ENCODE results near the gene SLC2A10. TPM values are rescaled to one million over a fixed set of nuclear protein-coding genes. Genes with fewer than 3 reads are reported as not detected.

SLC2A10 gene
- total RNA-seq, 1 donor from 2014 or later = 19.4 TPM

DNA sequence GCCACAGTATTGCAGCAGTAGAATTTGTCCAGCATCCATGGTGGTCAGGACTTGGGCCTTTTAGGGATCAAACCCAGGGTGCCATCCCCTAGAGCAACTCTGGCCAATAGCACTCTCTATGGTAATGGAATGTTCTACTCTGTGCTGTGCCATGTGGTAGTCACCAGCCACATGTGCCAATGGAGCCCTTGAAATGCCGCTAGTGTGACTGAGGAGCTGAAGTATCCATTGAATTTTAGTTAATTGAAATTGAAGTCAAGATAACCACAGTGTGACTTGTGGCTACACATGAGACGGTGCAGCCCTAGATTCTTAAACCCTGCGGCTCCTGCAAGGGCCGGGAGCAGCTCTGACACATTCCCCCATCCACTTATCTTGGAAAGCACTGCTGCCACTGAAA lies 54.6 kb downstream of the SLC2A10 start:
- no peak for TF ChIP-seq CTCF (IDR thresholded peaks at IDR 0.05; ENCODE audit: unreplicated experiment)
- no peaks in the 10 kb centered on the region for H3K36me3 Mint-ChIP-seq (ENCODE audit: low read depth, unreplicated experiment)
- no peak overlapping the region for H3K4me3 Mint-ChIP-seq (ENCODE audit: unreplicated experiment)
- no peaks in the 10 kb centered on the region for H3K9me3 Mint-ChIP-seq (ENCODE audit: unreplicated experiment)
- DNase-seq (ENCODE audit: low spot score) = no peak
- H3K4me1 Mint-ChIP-seq (ENCODE audit: unreplicated experiment) = no peaks in the 10 kb centered on the region
- H3K27me3 Mint-ChIP-seq (ENCODE audit: unreplicated experiment) = peaks cover 6% of the 10 kb centered on the region
- H3K27ac Mint-ChIP-seq (ENCODE audit: unreplicated experiment) = no peak overlapping the region

DNA sequence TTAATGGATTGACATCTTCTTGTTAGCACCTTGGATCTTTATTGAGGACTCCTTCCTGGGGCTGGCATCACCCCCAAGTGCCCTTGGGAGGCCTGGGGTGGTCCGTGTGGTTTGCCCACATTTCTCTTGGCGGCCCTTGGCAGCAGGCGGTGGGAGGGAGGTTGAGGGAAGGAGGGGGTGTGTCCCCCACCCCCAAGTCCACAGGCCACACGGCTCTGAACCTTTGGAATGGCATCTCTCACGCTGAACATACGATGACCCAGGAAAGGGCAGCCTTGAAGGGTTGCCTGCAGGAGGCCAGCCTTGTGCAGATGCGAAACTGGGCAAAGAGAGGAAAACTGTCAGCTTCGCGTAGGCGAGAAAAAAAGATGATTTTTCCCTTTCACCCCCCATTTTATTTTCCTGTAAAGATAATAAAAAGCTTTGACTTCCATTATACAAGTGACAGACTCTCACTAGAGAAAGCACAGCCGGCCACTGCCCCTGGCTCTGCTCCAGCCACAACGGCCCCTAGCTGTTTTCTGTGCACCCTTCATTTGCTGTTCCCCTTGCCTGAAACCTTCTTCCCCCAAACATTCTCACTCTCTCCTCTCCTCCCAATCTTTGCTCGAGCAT lies 56.2 kb downstream of the SLC2A10 start:
- no peak for TF ChIP-seq CTCF (IDR thresholded peaks at IDR 0.05; ENCODE audit: unreplicated experiment)
- Mint-ChIP-seq H3K27me3 (ENCODE audit: unreplicated experiment) (peaks cover 7% of the 10 kb centered on the region), H3K36me3 (ENCODE audit: low read depth, unreplicated experiment) (no peaks in the 10 kb centered on the region), H3K4me3 (ENCODE audit: unreplicated experiment) (no peak overlapping the region), H3K9me3 (ENCODE audit: unreplicated experiment) (no peaks in the 10 kb centered on the region), H3K27ac (ENCODE audit: unreplicated experiment) (no peak overlapping the region), H3K4me1 (ENCODE audit: unreplicated experiment) (no peaks in the 10 kb centered on the region)
- no peak for DNase-seq (ENCODE audit: low spot score)

DNA sequence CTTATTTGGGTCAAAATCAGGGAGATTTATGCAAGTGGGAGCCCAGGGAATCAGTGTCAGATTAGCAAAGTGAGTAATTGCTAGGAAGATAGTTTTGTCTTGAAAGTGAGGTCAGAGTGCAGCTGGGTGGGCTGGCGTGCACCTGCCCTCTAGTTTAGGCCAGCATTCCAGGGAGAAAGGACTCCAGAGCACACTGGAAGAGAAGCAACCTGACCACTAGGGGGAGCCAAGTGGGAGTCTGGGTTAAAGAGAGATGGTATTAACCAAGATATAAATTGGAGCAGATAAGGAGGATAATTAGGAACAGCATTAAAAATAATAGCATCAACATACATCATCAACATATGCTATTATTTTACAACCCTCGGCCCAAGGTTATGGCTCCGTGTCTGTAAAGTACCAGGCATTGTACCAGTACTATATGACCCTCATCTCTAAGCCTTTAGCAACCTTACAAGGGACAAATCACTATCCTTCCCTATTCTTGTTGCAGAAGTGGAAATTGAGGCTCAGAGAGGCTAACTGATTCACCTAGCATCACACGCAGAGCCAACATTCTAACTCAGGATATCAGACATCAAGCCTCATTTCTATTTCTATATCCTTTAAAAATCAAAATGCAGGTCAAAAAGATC lies 57.8 kb downstream of the SLC2A10 start:
- peaks cover 9% of the 10 kb centered on the region for H3K27me3 Mint-ChIP-seq (ENCODE audit: unreplicated experiment)

GRCh38 chr20:46770330-46771194 lies 61.1 kb downstream of the SLC2A10 start:
- H3K27me3 Mint-ChIP-seq (ENCODE audit: unreplicated experiment) = peaks cover 6% of the 10 kb centered on the region
- no peak for DNase-seq (ENCODE audit: low spot score)

More for the DNA sequence above, 57.8 kb downstream of the SLC2A10 start:
- H3K36me3 Mint-ChIP-seq (ENCODE audit: low read depth, unreplicated experiment) = no peaks in the 10 kb centered on the region
- no peak overlapping the region for H3K4me3 Mint-ChIP-seq (ENCODE audit: unreplicated experiment)
- peak; percentile 53 for DNase-seq (ENCODE audit: low spot score)
- H3K27ac Mint-ChIP-seq (ENCODE audit: unreplicated experiment) = no peak overlapping the region
- no peaks in the 10 kb centered on the region for H3K9me3 Mint-ChIP-seq (ENCODE audit: unreplicated experiment)
- TF ChIP-seq CTCF (IDR thresholded peaks at IDR 0.05; ENCODE audit: unreplicated experiment) = peak; percentile 88
- H3K4me1 Mint-ChIP-seq (ENCODE audit: unreplicated experiment) = no peaks in the 10 kb centered on the region

More at GRCh38 chr20:46770330-46771194, 61.1 kb downstream of the SLC2A10 start:
- TF ChIP-seq CTCF (IDR thresholded peaks at IDR 0.05; ENCODE audit: unreplicated experiment) = no peak
- no peaks in the 10 kb centered on the region for H3K36me3 Mint-ChIP-seq (ENCODE audit: low read depth, unreplicated experiment)
- no peak overlapping the region for H3K4me3 Mint-ChIP-seq (ENCODE audit: unreplicated experiment)
- no peaks in the 10 kb centered on the region for H3K9me3 Mint-ChIP-seq (ENCODE audit: unreplicated experiment)
- H3K4me1 Mint-ChIP-seq (ENCODE audit: unreplicated experiment) = no peaks in the 10 kb centered on the region
- H3K27ac Mint-ChIP-seq (ENCODE audit: unreplicated experiment) = peak overlapping the region; percentile 0

Data from endothelial cell (in vitro differentiated cells).